ENCODE measurements around the gene ROR2.

ROR2 gene

GRCh38 chr9:91899219-91899563, 50.8 kb downstream of the ROR2 start:
- DNase-seq = no peak

- DNase-seq = no peak
Observed at GRCh38 chr9:91898451-91899218, 51.4 kb downstream of the ROR2 start.

GRCh38 chr9:91897201-91897600, 52.8 kb downstream of the ROR2 start:
- no peak for DNase-seq

GRCh38 chr9:91896513-91897121, 53.4 kb downstream of the ROR2 start:
- DNase-seq = no peak

- no peak for DNase-seq
Observed at GRCh38 chr9:91896097-91896496, 53.9 kb downstream of the ROR2 start.

GRCh38 chr9:91894536-91894935, 55.5 kb downstream of the ROR2 start:
- DNase-seq = no peak

GRCh38 chr9:91894023-91894422, 56.0 kb downstream of the ROR2 start:
- DNase-seq = no peak

GRCh38 chr9:91891915-91892314, 58.1 kb downstream of the ROR2 start:
- DNase-seq = no peak

- no peak for DNase-seq
Observed at GRCh38 chr9:91890662-91891061, 59.4 kb downstream of the ROR2 start.

- DNase-seq = no peak
Observed at GRCh38 chr9:91889161-91889911, 60.7 kb downstream of the ROR2 start.

- DNase-seq = no peak
Observed at GRCh38 chr9:91886414-91887076, 63.5 kb downstream of the ROR2 start.

GRCh38 chr9:91885746-91886413, 64.1 kb downstream of the ROR2 start:
- DNase-seq = no peak

GRCh38 chr9:91884696-91885687, 65.0 kb downstream of the ROR2 start:
- no peak for DNase-seq

GRCh38 chr9:91884153-91884552, 65.9 kb downstream of the ROR2 start:
- no peak for DNase-seq

- DNase-seq = no peak
Observed at GRCh38 chr9:91883503-91883902, 66.5 kb downstream of the ROR2 start.

GRCh38 chr9:91882627-91883026, 67.4 kb downstream of the ROR2 start:
- no peak for DNase-seq

- no peak for DNase-seq
Observed at GRCh38 chr9:91880378-91880972, 69.6 kb downstream of the ROR2 start.

GRCh38 chr9:91879231-91879630, 70.8 kb downstream of the ROR2 start:
- no peak for DNase-seq

GRCh38 chr9:91873637-91874051, 76.4 kb downstream of the ROR2 start:
- DNase-seq = no peak

GRCh38 chr9:91868732-91869391, 81.2 kb downstream of the ROR2 start:
- DNase-seq = no peak

- no peak for DNase-seq
Observed at GRCh38 chr9:91867740-91868139, 82.3 kb downstream of the ROR2 start.

Measured in stimulated activated CD4-positive, alpha-beta T cell treated with anti-CD3 and anti-CD28 coated beads, Interleukin-15, amount 100 ng/mL, for 24 hours (primary cell).